Liver (tissue), 3 donors: ENCODE data around the gene MORN2.

Source experiments
- CTCF ChIP-seq: fragments of 150-350 bp; IDR thresholded peaks from 2 replicates; pipeline ENCODE4 v1.5.1; 2017; ENCODE audit warnings: improper control_type of control experiment, low read depth, low read length; ENCODE audit not compliant: missing input control
- FOXA1 ChIP-seq: IDR thresholded peaks from 2 replicates; pipeline ENCODE4 v1.6.1; 2016; ENCODE audit warnings: antibody characterized with exemption
- JUND ChIP-seq, 2 donors: IDR thresholded peaks; 2 replicates each; pipeline ENCODE4 v1.6.1; 2016; ENCODE audit warnings: antibody characterized with exemption in 2 of 2
- MAX ChIP-seq: IDR thresholded peaks from 2 replicates; pipeline ENCODE4 v1.6.1; 2016; ENCODE audit warnings: antibody characterized with exemption
- RAD21 ChIP-seq, 2 donors: IDR thresholded peaks; 2 replicates each; pipeline ENCODE4 v1.6.1; 2016; ENCODE audit warnings: antibody characterized with exemption in 2 of 2, mild to moderate bottlenecking in 2 of 2
- REST ChIP-seq: IDR thresholded peaks from 2 replicates; pipeline ENCODE4 v1.6.1; 2016; ENCODE audit warnings: antibody characterized with exemption, mild to moderate bottlenecking
- YY1 ChIP-seq: IDR thresholded peaks from 2 replicates; pipeline ENCODE4 v1.6.1; 2016; ENCODE audit warnings: antibody characterized with exemption, mild to moderate bottlenecking
- TF ChIP-seq, protein P1 (sequence below): IDR thresholded peaks from 2 replicates; pipeline ENCODE4 v1.6.1; 2016; ENCODE audit warnings: antibody characterized with exemption
- donor health status: healthy.
- donor health status: healthy.

- no peak for TF ChIP-seq CTCF
- no peak for TF ChIP-seq REST
- TF ChIP-seq, protein P1, sequence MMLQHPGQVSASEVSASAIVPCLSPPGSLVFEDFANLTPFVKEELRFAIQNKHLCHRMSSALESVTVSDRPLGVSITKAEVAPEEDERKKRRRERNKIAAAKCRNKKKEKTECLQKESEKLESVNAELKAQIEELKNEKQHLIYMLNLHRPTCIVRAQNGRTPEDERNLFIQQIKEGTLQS: no peak
- TF ChIP-seq RAD21 (IDR thresholded peaks at IDR 0.05): no peak
- TF ChIP-seq MAX: no peak
- TF ChIP-seq JUND (IDR thresholded peaks at IDR 0.05): no peak
- no peak for TF ChIP-seq YY1
- no peak for TF ChIP-seq FOXA1
Measured at GRCh38 chr2:38836791-38837190, 39.0 kb upstream of the MORN2 start.
